Hindlimb muscle (tissue), 1 donor: Measurements from ENCODE around the gene NUP62. TPM values are rescaled to one million over a fixed set of nuclear protein-coding genes. Genes with fewer than 3 reads are reported as not detected.
"Not testable (repeated sequence)": the region's sequence is repeated elsewhere in the genome, so short reads cannot be mapped to it uniquely, and the experiment has no call there.

Experiments used
- DNase-seq: peaks from one replicate; pipeline ENCODE4 v3.0.0-alpha.2; 2013
- polyA plus RNA-seq: library from polyadenylated mRNA; unstranded; fragments of 120-200 nt; gene quantifications from one replicate; pipeline ENCODE4 v1.2.1, GENCODE V29; 2013; ENCODE audit not compliant: insufficient read length

The NUP62 gene
- polyA plus RNA-seq, 1 donor, result 64.1 TPM

GRCh38 chr19:49924881-49925210 is 4.5 kb downstream of the NUP62 start:
- not testable (repeated sequence) for DNase-seq

DNA sequence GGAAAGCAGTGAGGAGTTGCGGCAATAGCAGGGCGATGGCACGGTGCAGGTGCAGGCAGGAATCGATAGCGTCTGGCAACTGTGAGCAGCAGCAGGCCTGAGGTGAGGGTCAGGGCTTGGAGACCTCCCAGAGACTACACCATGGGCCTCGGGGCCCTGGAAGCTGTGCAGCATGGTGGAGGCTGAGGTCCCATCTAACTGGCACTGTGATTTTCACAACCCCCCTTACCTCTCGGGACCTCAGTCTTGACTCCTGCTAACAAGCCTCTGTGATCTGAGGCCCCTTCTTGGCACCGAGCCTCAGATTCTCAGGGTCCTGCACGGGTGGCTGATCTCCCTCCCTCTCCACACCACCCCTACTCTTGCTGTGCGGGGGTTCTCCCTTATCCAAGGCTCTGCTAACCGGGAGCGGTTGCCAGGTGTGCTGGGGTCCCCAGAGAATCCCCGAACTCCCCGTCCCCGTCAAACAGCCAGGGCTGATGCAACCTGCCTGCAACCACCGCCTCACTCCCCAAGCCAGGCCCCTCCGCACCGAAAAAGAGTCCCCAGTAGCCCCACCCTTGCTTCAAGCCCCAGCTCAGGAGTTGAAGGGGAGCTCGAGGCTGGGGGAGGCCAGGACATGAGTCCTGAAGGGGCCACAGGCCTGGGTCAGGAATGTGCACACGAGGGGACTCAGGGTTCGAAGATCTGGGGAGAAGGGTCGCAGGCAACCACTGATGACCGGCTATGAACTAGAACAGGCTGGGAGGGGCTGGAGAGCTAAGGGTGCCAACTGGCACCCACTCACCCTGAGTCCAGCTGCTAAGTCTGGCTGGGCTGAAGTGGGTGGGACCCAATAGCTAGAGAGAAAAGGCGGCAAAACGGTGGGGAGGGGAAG is 5.1 kb downstream of the NUP62 start:
- no peak for DNase-seq

- no peak for DNase-seq
These were observed 6.0 kb downstream of the NUP62 start for GRCh38 chr19:49923055-49924003.

DNA sequence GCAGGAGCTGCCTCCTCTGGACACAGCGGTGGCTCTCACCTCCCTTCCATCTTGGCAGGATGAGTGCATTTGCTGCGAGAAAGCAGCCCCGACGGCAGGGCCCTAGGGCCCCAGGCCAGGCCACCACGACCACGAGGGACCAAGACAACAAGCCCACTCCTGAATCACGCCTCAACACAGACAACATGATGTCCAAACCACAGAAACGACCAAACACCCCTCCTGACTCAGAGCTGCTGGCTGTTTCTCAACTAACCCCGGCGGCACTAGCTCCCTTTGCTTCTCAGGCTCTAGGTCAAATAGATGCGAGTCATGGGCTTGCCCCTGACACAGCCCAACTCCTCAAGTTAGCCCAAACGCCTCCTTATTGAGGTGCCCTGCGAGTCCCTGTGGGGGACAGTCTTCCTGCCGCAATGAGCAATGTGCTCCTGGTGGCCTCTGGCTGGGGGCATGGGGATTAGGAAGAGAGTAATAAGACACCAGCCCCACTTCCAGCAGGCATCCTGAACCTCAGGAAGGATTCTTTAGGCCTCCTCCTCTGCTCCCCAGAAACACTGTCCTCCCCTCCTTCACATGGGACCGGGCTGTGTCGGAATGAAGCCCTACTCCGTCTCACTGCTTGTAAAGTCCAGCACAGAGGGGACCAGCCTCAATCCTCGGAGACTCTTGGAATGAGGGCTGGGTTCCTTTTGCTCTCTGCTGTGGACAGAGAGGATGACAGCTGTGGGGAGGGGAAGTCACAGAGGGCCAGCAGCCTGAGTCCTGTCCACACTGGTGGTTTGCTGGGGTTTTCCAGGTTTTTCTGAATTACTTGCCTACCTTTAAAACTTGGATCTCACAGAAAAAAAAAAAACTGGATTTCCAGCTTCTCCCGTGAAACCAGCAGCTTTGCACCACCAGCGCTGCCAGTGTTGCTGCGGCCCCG is 7.2 kb downstream of the NUP62 start:
- no peak for DNase-seq

GRCh38 chr19:49920624-49921363 is 8.5 kb downstream of the NUP62 start:
- DNase-seq, result no peak

- DNase-seq, result no peak
These were observed 11.2 kb downstream of the NUP62 start for GRCh38 chr19:49918089-49918488.

DNA sequence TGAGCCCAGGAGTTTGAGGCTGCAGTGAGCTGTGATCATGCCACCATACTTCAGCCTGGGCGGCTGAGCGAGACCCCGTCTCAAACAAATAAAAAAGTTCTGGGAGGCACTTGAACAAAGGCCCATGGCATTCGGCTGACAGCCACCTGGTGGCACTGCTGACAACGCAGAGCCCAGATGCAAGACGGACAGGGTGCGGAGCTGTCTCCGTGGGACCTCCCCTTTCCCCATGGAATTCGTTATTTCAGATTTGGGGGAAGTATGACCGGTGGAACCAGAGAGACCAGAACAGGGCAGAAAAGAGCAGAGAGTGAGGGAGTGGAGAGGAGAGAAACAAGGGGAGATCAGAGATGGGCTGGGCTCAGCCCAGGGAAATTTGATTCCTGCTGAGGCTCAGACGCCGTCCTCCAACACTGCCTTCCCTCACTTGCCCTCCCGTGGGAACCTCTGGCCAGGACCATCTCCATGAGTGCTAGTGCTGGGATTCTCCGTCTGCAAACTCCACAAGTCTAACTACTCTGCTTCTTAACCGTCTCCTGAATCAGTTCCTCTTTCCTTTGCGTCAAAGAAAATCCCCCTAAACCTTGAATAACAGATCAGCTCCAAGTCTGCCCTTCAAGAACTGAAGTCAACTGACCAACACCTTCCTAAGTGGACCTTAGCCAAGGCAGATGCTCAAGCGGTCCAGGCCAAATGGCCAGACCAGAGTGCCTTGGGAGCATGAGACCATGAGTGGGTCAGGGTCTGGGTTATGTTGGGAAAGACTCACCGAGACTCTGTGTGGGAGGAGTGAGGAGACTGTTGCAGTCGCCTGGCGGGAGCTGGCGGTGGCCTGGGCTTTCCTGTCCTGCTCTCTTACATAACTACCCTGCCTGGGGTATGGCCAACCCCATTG is 12.2 kb downstream of the NUP62 start:
- DNase-seq, result no peak

- no peak for DNase-seq
These were observed 14.0 kb downstream of the NUP62 start for GRCh38 chr19:49915271-49915670.

GRCh38 chr19:49913720-49914119 is 15.6 kb downstream of the NUP62 start:
- no peak for DNase-seq

DNA sequence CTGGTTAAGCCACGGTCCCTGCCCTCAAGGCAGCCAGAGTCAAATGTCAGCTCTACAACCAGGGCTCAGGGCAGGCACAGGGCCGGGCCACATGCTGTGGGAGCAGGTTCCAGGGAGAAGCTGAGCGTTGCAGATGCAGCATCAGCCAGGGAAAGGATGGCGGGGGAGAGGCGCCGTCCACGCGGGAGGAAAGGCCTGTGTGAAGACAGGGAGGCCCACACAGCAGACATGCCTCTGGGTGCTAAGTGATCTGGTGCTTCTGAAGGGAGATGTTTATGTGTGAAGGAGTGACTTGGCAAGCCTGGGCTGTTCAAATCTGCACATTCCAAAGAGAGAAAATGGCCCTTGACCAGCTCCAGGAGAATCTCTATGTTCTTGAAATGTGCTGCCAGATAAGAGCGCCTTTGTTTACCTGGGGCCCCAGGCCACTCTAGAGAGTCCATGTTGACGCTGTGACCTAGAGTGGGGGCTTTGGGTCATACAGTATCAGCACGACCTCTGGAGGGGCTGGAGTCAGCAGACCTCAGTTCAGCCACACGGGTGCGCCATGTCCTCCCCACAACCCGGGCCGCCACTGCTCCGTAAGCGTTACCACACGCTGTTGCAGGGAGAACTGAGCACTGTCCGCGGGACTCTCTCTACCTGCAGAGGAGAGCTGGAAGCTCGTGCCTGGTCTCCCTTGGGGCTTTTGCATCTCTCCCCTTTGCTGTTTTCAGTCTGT is 16.2 kb downstream of the NUP62 start:
- DNase-seq, result no peak

DNA sequence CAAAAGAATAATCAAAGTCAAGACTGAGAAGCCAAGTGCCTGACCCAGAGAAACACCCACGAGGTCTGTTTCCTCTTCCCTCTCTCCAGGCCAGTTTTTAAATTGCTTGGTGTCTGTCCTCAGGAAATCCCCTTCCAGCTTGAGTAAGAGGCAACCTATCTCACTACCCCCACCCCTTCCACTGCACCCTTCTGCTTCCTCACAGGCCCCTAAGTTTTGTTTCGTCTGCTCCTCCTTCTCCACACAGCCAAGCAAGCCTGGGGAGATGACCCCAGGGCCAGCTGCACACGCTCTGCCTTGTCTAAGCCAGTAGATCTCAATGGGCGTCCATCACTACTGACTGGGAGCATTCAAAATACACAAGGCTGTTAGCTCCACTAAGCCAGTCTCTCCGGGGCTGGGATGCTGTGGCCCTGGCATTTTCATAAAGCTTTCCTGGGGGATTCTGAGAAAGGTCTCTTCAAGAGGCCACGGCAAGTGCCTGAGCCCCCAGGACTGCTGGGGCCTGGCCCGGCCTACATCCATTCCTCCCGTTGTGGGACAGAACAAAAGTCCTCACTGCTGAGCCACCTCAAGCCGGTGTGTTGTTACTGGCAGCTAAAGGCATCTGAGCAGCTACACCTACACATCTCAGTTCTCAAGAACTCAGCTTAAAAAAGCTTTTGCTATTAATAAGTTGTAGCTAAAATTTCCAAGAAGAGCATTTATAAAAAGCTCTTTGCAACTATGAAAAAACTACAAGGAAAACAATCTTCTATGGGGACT is 17.7 kb downstream of the NUP62 start:
- no peak for DNase-seq

- DNase-seq, result no peak
These were observed 19.1 kb downstream of the NUP62 start for GRCh38 chr19:49910179-49910578.

DNA sequence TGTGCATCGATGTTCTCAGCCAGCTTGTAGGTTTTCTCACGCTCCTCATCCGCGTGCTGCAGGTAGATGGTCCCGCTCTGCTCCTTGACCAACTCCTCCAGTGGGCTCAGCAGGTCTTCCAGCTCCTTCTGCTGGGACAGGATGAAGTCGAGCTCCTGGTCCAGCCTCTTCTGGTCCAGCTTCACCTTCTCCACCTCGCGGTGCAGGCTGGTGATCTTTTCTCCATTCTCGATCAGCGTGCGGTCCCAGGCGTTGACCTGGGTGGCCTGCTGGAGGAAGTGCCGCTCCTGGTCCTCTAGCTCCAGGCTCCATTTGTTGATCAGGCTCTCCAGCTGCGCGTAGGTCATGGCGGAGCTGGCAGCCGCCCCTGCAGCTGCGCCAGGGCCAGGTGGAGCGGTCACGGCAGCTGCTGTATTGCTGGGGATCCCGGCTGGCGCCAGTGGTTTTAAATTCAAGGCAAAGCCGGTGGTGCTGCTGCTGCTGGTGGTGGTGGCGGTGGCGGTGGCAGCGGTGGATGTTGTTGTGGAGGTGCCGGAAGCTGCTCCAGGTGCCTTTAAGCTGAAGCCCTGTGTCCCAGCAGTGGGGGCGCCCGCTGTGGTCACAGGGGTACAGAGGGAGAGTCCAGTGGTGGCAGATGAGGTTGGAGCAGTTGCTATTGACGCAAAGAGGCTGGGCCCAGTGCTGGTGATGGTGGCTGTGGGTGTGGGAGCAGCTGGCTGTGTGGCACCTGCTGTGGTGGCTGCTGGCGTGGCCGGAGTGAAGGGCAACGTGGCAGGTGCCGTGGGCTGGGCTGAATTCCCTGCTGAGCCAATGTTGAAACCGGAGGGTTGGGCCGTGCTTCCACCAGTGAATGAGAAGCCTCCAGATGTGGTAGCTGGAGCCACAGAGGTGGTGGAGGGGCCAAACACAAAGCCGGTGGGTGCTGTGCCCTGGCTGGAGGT is 20.6 kb downstream of the NUP62 start:
- no peak for DNase-seq

DNA sequence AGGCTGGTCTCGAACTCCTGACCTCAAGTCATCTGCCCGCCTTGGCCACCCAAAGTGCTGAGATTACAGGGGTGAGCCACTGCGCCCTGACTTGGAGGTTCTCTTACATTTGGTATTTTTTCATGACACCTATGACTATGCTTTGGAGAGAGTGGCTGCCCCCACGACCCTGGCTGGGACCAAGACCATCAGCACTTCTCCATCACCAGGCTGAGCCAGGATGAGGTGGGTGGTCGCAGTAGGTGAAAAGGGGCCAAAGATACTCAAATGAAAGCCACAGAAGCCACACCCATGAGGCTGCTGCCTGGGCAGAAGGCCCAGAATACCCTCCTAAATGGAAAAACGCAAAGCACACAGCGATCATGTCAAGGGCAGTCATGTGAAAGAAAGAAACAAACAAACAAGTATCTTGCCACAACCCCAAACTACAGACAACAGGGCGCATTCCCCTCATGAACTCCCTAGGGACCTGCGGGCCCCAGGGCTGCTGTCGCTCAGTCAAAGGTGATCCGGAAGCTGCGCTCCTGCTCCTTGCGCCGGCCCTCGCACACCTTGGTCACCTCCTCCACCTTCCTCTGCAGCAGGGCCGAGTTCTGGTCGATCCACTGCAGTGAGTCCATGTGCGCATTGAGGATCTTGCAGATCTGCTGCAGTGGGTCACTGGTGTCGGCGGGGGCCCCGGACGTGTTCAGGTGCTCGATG is 21.4 kb downstream of the NUP62 start:
- DNase-seq, result no peak

GRCh38 chr19:49906879-49907564 is 22.3 kb downstream of the NUP62 start:
- no peak for DNase-seq

DNA sequence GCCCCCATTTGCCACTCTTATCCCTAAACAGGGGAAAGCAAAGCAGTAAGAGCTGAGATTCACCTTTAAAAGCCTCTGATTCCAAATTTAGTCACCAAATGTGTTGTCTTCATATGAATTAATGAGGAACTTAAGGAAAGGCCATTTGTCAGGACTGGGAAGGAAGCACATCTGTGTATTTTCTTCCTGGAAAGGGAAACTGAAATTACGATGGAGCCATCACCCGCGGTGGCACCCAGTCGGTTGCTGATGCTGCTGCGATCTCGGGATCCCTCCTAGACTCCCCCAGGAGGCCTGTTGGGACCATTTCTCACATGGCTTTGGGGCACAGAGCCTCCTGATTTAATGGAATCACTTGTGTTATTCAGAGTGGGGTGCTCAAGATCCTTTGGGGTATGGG is 25.2 kb downstream of the NUP62 start:
- no peak for DNase-seq
